CD4-positive, alpha-beta T cell treated with Interleukin-15 for 1 hour (primary cell): Measurements from ENCODE around the gene DLGAP1.

Source experiments
- DNase-seq: peaks from one replicate; pipeline ENCODE4 v3.0.0-alpha.2; 2020

DLGAP1 gene

GRCh38 chr18:4144201-4144600, 310.9 kb downstream of the DLGAP1 start:
- DNase-seq: no peak

GRCh38 chr18:4143585-4143984, 311.5 kb downstream of the DLGAP1 start:
- no peak for DNase-seq

- no peak for DNase-seq
These were observed 312.2 kb downstream of the DLGAP1 start for GRCh38 chr18:4142876-4143275.

- no peak for DNase-seq
These were observed 320.4 kb downstream of the DLGAP1 start for GRCh38 chr18:4134700-4135099.

GRCh38 chr18:4130734-4131719, 324.1 kb downstream of the DLGAP1 start:
- no peak for DNase-seq

GRCh38 chr18:4126939-4127338, 328.2 kb downstream of the DLGAP1 start:
- DNase-seq: no peak

- no peak for DNase-seq
These were observed 329.4 kb downstream of the DLGAP1 start for GRCh38 chr18:4125627-4126230.

- no peak for DNase-seq
These were observed 329.9 kb downstream of the DLGAP1 start for GRCh38 chr18:4125224-4125623.

- DNase-seq: no peak
These were observed 335.3 kb downstream of the DLGAP1 start for GRCh38 chr18:4119813-4120212.

GRCh38 chr18:4119127-4119648, 335.9 kb downstream of the DLGAP1 start:
- no peak for DNase-seq

GRCh38 chr18:4108016-4108415, 347.1 kb downstream of the DLGAP1 start:
- no peak for DNase-seq

GRCh38 chr18:4107049-4107467, 348.0 kb downstream of the DLGAP1 start:
- no peak for DNase-seq

- DNase-seq: peak; percentile 26
These were observed 348.6 kb downstream of the DLGAP1 start for GRCh38 chr18:4106407-4107033.

- no peak for DNase-seq
These were observed 352.2 kb downstream of the DLGAP1 start for GRCh38 chr18:4102901-4103300.

GRCh38 chr18:4101009-4101408, 354.1 kb downstream of the DLGAP1 start:
- no peak for DNase-seq

- no peak for DNase-seq
These were observed 358.6 kb downstream of the DLGAP1 start for GRCh38 chr18:4096486-4096885.

GRCh38 chr18:4093676-4094075, 361.4 kb downstream of the DLGAP1 start:
- DNase-seq: no peak

GRCh38 chr18:4084382-4084900, 370.7 kb downstream of the DLGAP1 start:
- DNase-seq: no peak

GRCh38 chr18:4078246-4078645, 376.9 kb downstream of the DLGAP1 start:
- no peak for DNase-seq

GRCh38 chr18:4077721-4078120, 377.4 kb downstream of the DLGAP1 start:
- no peak for DNase-seq

- DNase-seq: no peak
These were observed 377.9 kb downstream of the DLGAP1 start for GRCh38 chr18:4077204-4077603.

GRCh38 chr18:4074647-4075046, 380.5 kb downstream of the DLGAP1 start:
- DNase-seq: no peak

- no peak for DNase-seq
These were observed 385.9 kb downstream of the DLGAP1 start for GRCh38 chr18:4069183-4069582.
